ENCODE results near the gene NFYC.

The NFYC gene

DNA sequence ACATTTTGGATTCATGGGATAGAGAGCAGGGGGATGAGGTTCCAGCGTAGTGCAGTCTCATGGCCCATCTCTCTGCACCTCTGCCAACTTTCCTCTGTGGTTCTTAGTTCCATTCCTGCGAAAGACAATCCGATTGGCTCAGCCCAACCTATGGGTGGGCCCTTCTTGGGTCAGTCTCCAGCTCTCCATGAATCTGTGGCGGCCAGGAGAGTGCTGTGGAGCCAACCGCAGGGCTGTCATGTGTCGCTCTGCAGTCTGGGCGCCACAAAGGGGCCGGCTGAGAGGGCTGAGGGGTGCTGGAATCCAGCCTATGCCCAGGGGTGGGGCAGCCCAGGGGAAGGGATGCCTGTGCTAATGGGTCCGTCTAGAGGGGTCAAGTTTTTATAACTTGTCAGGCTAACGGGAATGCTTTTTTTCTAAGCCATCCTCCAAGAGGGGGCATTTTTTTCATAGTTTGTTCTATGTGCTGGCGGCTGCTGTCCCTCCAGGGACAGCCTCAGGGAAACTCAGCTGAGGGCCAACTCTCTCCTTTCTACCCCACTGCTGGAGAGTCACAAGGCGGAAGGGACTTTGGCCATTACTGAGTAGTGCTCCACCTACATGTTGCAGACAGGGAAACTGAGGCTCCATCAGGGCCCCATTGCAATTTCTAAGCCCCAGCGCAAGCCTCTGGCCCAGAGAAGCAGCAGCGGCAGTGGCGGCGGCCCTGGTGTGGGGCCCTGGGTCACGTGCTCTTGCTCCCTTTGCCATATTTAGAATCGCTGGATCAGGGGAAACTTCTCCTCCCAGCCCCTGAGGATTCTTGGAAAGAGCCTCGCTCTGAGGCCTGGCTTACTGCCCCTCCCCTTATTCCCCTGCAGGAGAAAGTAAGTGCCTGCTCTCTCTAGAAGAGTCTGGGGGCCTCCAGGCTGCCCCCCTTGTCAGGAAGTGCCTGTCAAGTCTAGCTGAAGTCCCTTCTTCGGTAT is 115.5 kb downstream of the NFYC start:
- Histone ChIP-seq H3K9me3 (ENCODE audit: control insufficient read depth in 1 of 2, low read length in 2 of 2) (no peaks in the 10 kb centered on the region), H3K4me1 (ENCODE audit: control insufficient read depth in 1 of 2, insufficient read depth in 2 of 2, low read length in 2 of 2) (peaks cover 2 to 9% of the 10 kb centered on the region in 2 donors), H3K27ac (ENCODE audit: low read depth, low read length) (no peak overlapping the region), H3K27me3 (ENCODE audit: control insufficient read depth in 1 of 2, insufficient read depth in 2 of 2, low read length in 2 of 2) (no peaks in the 10 kb centered on the region), H3K9ac (ENCODE audit: low read depth in 1 of 2, low read length in 2 of 2) (no peak overlapping the region), H3K4me3 (ENCODE audit: low read depth in 1 of 2, low read length in 2 of 2) (no peak overlapping the region), H3K36me3 (ENCODE audit: control insufficient read depth in 1 of 2, insufficient read depth in 2 of 2, low read length in 2 of 2) (no peaks in the 10 kb centered on the region)

DNA sequence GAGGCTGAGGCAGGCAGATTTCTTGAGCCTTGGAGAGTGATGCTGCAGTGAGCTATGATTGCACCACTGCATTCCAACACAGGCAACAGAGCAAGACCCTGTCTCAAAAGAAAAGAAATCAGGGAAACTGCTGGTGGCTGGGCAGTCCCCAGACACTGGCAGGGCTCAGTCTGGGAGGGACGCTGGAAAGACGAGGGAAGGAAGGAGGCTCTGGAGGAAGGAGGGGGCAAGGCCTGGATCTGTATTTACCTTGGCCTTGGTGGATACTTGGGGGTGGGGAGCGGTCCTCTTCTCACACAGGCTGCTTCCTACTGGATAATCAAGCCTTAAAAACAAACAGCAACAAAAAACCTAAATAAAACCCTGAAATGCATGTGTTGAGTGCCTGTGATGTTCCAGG is 116.5 kb downstream of the NFYC start:
- Histone ChIP-seq H3K27me3 (ENCODE audit: control insufficient read depth in 1 of 2, insufficient read depth in 2 of 2, low read length in 2 of 2) (no peaks in the 10 kb centered on the region), H3K27ac (ENCODE audit: low read depth, low read length) (no peak overlapping the region), H3K36me3 (ENCODE audit: control insufficient read depth in 1 of 2, insufficient read depth in 2 of 2, low read length in 2 of 2) (no peaks in the 10 kb centered on the region), H3K4me1 (ENCODE audit: control insufficient read depth in 1 of 2, insufficient read depth in 2 of 2, low read length in 2 of 2) (peaks cover 0 to 8% of the 10 kb centered on the region in 2 donors), H3K4me3 (ENCODE audit: low read depth in 1 of 2, low read length in 2 of 2) (no peak overlapping the region), H3K9me3 (ENCODE audit: control insufficient read depth in 1 of 2, low read length in 2 of 2) (no peaks in the 10 kb centered on the region), H3K9ac (ENCODE audit: low read depth in 1 of 2, low read length in 2 of 2) (no peak overlapping the region)

DNA sequence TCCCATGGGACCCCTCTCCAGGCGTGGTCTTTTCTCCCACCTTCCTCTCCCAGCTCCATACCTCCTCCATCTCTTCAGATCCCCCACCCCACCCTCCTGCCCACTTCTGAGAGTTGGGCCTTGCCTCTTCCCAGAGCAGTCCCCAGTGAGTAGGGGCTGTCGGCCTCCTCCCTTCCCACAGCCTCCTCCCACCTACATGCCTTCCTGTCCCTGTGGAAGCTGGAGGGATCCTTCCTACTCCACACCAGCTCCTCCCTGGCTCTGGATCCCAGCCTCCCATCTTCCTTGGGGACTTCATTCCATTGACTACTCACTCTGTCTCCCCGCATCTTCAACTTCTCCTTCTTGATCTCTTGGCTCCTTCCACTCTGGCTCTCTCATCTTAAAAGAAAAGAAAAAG is 116.9 kb downstream of the NFYC start:
- no peak overlapping the region for H3K27ac ChIP-seq (ENCODE audit: low read depth, low read length)
- H3K9ac ChIP-seq (ENCODE audit: low read depth in 1 of 2, low read length in 2 of 2): no peak overlapping the region
- no peaks in the 10 kb centered on the region for H3K9me3 ChIP-seq (ENCODE audit: control insufficient read depth in 1 of 2, low read length in 2 of 2)
- H3K27me3 ChIP-seq (ENCODE audit: control insufficient read depth in 1 of 2, insufficient read depth in 2 of 2, low read length in 2 of 2): no peaks in the 10 kb centered on the region
- H3K36me3 ChIP-seq (ENCODE audit: control insufficient read depth in 1 of 2, insufficient read depth in 2 of 2, low read length in 2 of 2): no peaks in the 10 kb centered on the region
- H3K4me1 ChIP-seq (ENCODE audit: control insufficient read depth in 1 of 2, insufficient read depth in 2 of 2, low read length in 2 of 2): peaks cover 0 to 8% of the 10 kb centered on the region in 2 donors
- H3K4me3 ChIP-seq (ENCODE audit: low read depth in 1 of 2, low read length in 2 of 2): no peak overlapping the region

DNA sequence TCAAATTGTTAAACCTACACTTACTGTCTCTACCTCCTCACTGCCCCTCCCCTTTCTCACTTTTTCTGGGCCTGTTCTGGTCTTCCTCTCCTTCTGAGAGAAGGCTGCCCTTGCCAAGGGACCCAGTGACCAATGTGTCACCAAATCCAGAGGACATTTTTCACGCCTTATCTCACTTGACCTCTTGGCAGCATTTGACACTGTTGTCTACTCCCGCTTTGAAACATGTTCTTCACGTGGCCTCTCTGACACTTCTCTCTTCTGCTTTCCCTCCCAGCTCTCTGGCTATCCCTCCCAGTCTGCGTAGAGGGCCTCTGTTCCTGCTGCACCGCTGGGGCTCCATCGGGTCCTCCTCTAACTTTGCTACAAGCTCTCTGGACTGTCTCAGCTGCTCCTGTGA is 117.4 kb downstream of the NFYC start:
- Histone ChIP-seq H3K27ac (ENCODE audit: low read depth, low read length) (no peak overlapping the region), H3K4me1 (ENCODE audit: control insufficient read depth in 1 of 2, insufficient read depth in 2 of 2, low read length in 2 of 2) (peaks cover 0 to 8% of the 10 kb centered on the region in 2 donors), H3K9me3 (ENCODE audit: control insufficient read depth in 1 of 2, low read length in 2 of 2) (no peaks in the 10 kb centered on the region), H3K36me3 (ENCODE audit: control insufficient read depth in 1 of 2, insufficient read depth in 2 of 2, low read length in 2 of 2) (no peaks in the 10 kb centered on the region), H3K4me3 (ENCODE audit: low read depth in 1 of 2, low read length in 2 of 2) (no peak overlapping the region), H3K9ac (ENCODE audit: low read depth in 1 of 2, low read length in 2 of 2) (no peak overlapping the region), H3K27me3 (ENCODE audit: control insufficient read depth in 1 of 2, insufficient read depth in 2 of 2, low read length in 2 of 2) (no peaks in the 10 kb centered on the region)

DNA sequence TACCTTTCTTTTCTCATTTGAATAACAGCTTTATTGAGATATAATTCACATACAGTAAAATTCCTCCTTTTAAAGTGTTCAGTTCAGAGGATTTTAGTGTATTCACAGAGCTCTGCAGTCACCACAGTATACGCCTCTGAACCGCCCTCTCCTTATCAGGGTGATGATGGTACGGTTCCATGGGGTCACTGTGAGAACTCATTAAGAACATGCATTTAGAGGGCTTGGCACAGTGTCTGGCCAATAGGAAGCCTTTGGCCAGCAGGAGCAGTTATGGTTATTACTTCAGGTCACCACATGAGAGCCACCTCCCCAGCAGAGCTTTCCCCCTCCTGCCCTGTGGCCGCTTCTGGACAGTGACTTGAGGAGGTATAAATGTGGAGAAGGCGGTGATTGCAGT is 119.4 kb downstream of the NFYC start:
- peaks cover 0 to 8% of the 10 kb centered on the region in 2 donors for H3K4me1 ChIP-seq (ENCODE audit: control insufficient read depth in 1 of 2, insufficient read depth in 2 of 2, low read length in 2 of 2)
- H3K4me3 ChIP-seq (ENCODE audit: low read depth in 1 of 2, low read length in 2 of 2): no peak overlapping the region
- no peaks in the 10 kb centered on the region for H3K9me3 ChIP-seq (ENCODE audit: control insufficient read depth in 1 of 2, low read length in 2 of 2)
- H3K36me3 ChIP-seq (ENCODE audit: control insufficient read depth in 1 of 2, insufficient read depth in 2 of 2, low read length in 2 of 2): no peaks in the 10 kb centered on the region
- H3K27me3 ChIP-seq (ENCODE audit: control insufficient read depth in 1 of 2, insufficient read depth in 2 of 2, low read length in 2 of 2): no peaks in the 10 kb centered on the region
- no peak overlapping the region for H3K9ac ChIP-seq (ENCODE audit: low read depth in 1 of 2, low read length in 2 of 2)
- H3K27ac ChIP-seq (ENCODE audit: low read depth, low read length): no peak overlapping the region

DNA sequence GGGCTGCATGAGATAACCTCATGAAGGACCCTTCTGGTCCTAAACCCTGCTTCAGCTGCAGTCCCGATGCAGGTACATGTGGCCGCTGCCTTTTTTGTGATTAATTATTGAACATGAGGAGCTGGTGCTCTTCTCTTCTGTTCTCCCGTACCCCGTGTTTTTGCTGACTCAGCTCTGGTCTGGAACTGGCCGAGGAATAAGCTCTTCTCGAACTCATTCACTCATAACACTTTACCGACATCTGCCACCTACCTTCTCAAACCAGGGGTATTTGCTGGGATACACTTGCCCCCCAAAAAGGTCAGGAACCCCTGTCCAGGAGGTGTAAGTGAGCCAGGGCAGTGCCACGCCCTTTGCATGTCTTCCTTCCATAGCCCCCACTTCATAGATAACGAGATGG is 123.9 kb downstream of the NFYC start:
- Histone ChIP-seq H3K36me3 (ENCODE audit: control insufficient read depth in 1 of 2, insufficient read depth in 2 of 2, low read length in 2 of 2) (no peaks in the 10 kb centered on the region), H3K9me3 (ENCODE audit: control insufficient read depth in 1 of 2, low read length in 2 of 2) (no peaks in the 10 kb centered on the region), H3K4me1 (ENCODE audit: control insufficient read depth in 1 of 2, insufficient read depth in 2 of 2, low read length in 2 of 2) (peaks cover 6 to 8% of the 10 kb centered on the region in 2 donors), H3K27ac (ENCODE audit: low read depth, low read length) (no peak overlapping the region), H3K9ac (ENCODE audit: low read depth in 1 of 2, low read length in 2 of 2) (no peak overlapping the region), H3K27me3 (ENCODE audit: control insufficient read depth in 1 of 2, insufficient read depth in 2 of 2, low read length in 2 of 2) (peaks cover 0 to 7% of the 10 kb centered on the region in 2 donors), H3K4me3 (ENCODE audit: low read depth in 1 of 2, low read length in 2 of 2) (no peak overlapping the region)

DNA sequence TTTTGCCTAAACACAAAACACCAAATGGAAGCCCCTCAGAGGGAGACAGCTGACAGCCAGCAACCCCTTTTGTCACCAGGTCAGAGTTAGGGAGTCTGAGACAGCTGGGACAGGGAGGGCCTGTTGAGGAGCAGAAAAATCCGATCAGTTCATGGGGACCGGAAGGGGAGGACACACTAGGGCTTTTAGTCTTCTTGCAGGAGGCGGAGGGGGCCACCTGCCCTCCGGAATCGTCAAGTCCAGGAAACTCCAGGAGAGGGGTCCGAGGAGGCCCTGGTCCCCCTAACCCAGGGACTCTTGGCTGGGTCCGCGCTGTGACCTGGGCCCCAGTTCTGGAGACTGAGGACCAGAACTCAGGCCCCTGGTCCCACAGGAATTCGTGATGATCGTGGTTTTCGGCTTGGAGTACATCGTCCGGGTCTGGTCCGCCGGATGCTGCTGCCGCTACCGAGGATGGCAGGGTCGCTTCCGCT is 126.3 kb downstream of the NFYC start:
- Histone ChIP-seq H3K4me1 (ENCODE audit: control insufficient read depth in 1 of 2, insufficient read depth in 2 of 2, low read length in 2 of 2) (peaks cover 0 to 6% of the 10 kb centered on the region in 2 donors), H3K27ac (ENCODE audit: low read depth, low read length) (no peak overlapping the region), H3K36me3 (ENCODE audit: control insufficient read depth in 1 of 2, insufficient read depth in 2 of 2, low read length in 2 of 2) (no peaks in the 10 kb centered on the region), H3K9ac (ENCODE audit: low read depth in 1 of 2, low read length in 2 of 2) (no peak overlapping the region), H3K4me3 (ENCODE audit: low read depth in 1 of 2, low read length in 2 of 2) (peak overlapping the region; percentile 60 to 68), H3K27me3 (ENCODE audit: control insufficient read depth in 1 of 2, insufficient read depth in 2 of 2, low read length in 2 of 2) (peaks cover 0 to 7% of the 10 kb centered on the region in 2 donors), H3K9me3 (ENCODE audit: control insufficient read depth in 1 of 2, low read length in 2 of 2) (no peaks in the 10 kb centered on the region)

DNA sequence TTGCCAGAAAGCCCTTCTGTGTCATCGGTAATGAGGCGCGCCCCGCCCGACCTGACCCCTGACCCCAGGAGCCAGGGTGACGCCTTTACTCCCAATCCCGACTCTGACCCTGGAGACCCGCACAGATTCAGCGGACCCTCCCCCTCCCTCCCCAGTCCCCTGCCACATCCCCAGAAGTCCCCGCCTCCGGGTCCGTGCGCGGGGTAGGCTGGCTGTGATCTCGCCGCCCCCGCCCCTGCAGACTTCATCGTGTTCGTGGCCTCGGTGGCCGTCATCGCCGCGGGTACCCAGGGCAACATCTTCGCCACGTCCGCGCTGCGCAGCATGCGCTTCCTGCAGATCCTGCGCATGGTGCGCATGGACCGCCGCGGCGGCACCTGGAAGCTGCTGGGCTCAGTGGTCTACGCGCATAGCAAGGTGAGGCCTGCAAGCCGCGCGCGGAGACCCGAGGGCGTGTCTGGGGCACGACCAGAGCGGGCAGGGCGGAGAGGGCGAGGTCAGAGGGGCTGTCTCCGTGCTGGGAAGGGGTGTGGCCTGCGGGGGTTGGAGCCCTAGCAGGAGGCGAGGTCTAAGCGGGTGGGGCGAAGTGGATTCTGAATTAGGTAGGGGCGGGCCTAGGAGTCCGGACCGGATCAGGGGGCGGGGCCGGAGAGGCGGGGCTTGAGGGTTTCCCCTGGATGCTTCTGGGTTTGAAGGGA is 126.9 kb downstream of the NFYC start:
- H3K36me3 ChIP-seq (ENCODE audit: control insufficient read depth in 1 of 2, insufficient read depth in 2 of 2, low read length in 2 of 2): no peaks in the 10 kb centered on the region
- peak overlapping the region; percentile 60 to 68 for H3K4me3 ChIP-seq (ENCODE audit: low read depth in 1 of 2, low read length in 2 of 2)
- H3K4me1 ChIP-seq (ENCODE audit: control insufficient read depth in 1 of 2, insufficient read depth in 2 of 2, low read length in 2 of 2): peaks cover 0 to 6% of the 10 kb centered on the region in 2 donors
- no peaks in the 10 kb centered on the region for H3K9me3 ChIP-seq (ENCODE audit: control insufficient read depth in 1 of 2, low read length in 2 of 2)
- no peak overlapping the region for H3K9ac ChIP-seq (ENCODE audit: low read depth in 1 of 2, low read length in 2 of 2)
- no peak overlapping the region for H3K27ac ChIP-seq (ENCODE audit: low read depth, low read length)
- H3K27me3 ChIP-seq (ENCODE audit: control insufficient read depth in 1 of 2, insufficient read depth in 2 of 2, low read length in 2 of 2): peaks cover 0 to 7% of the 10 kb centered on the region in 2 donors

DNA sequence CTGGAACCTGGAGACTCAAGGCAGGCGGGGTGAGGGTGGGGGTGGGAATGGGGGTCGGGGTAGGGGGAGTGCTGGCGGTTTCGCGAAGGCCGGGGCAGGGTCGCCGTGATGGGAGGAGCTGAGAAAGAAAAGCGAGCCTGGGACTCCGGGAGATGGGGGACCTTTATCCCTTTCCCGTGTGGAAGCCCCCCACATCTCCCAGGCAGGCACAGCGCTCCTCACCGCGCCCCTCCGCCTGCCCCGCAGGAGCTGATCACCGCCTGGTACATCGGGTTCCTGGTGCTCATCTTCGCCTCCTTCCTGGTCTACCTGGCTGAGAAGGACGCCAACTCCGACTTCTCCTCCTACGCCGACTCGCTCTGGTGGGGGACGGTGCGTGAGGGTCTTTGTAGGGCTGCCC is 127.6 kb downstream of the NFYC start:
- Histone ChIP-seq H3K27me3 (ENCODE audit: control insufficient read depth in 1 of 2, insufficient read depth in 2 of 2, low read length in 2 of 2) (peaks cover 0 to 7% of the 10 kb centered on the region in 2 donors), H3K27ac (ENCODE audit: low read depth, low read length) (no peak overlapping the region), H3K9ac (ENCODE audit: low read depth in 1 of 2, low read length in 2 of 2) (no peak overlapping the region), H3K9me3 (ENCODE audit: control insufficient read depth in 1 of 2, low read length in 2 of 2) (no peaks in the 10 kb centered on the region), H3K36me3 (ENCODE audit: control insufficient read depth in 1 of 2, insufficient read depth in 2 of 2, low read length in 2 of 2) (no peaks in the 10 kb centered on the region), H3K4me1 (ENCODE audit: control insufficient read depth in 1 of 2, insufficient read depth in 2 of 2, low read length in 2 of 2) (peaks cover 0 to 6% of the 10 kb centered on the region in 2 donors), H3K4me3 (ENCODE audit: low read depth in 1 of 2, low read length in 2 of 2) (no peak overlapping the region)

DNA sequence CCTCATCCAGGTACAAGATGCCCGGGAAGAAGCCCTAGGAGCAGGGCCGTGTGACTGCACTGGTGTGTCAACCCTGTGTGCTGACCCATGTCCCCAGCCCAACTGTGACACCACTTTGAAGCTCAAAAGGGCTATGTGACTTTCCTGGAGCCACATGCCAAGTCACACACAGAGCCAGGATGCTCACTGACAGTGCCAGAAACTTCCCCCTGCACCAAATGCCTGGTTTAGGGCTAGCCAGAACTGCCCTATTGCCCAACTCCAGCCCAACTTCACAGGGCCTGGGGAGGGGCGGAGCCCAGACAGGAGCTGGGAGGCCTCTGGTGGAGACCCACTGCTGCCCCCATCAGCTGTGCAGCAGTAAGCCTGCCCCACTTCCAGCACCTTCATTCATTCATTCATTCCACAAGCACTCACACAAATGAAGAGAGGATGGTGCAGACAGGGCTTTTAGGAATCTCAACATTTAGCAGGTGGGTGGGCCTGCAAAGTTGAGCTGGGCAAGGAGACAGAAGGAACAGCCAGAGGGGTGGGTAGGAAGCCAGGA is 128.8 kb downstream of the NFYC start:
- Histone ChIP-seq H3K9ac (ENCODE audit: low read depth in 1 of 2, low read length in 2 of 2) (no peak overlapping the region), H3K36me3 (ENCODE audit: control insufficient read depth in 1 of 2, insufficient read depth in 2 of 2, low read length in 2 of 2) (no peaks in the 10 kb centered on the region)

More for the DNA sequence above, 128.8 kb downstream of the NFYC start:
- Histone ChIP-seq H3K4me3 (ENCODE audit: low read depth in 1 of 2, low read length in 2 of 2) (no peak overlapping the region), H3K27me3 (ENCODE audit: control insufficient read depth in 1 of 2, insufficient read depth in 2 of 2, low read length in 2 of 2) (peaks cover 0 to 7% of the 10 kb centered on the region in 2 donors), H3K4me1 (ENCODE audit: control insufficient read depth in 1 of 2, insufficient read depth in 2 of 2, low read length in 2 of 2) (peaks cover 0 to 6% of the 10 kb centered on the region in 2 donors), H3K27ac (ENCODE audit: low read depth, low read length) (no peak overlapping the region), H3K9me3 (ENCODE audit: control insufficient read depth in 1 of 2, low read length in 2 of 2) (no peaks in the 10 kb centered on the region)
